GM10266 (cell line): ENCODE measurements around the gene HAND1.

Experiments used
- DNase-seq: peaks from one replicate; pipeline ENCODE4 v3.0.0; 2012; ENCODE audit errors: extremely low spot score
- TF ChIP-seq, protein P1 (sequence below): IDR thresholded peaks from 2 replicates; pipeline ENCODE4 v1.5.1; 2012; ENCODE audit warnings: mild to moderate bottlenecking, low read depth; ENCODE audit not compliant: control insufficient read depth, insufficient read depth; ENCODE audit errors: missing control alignments

Gene HAND1

DNA sequence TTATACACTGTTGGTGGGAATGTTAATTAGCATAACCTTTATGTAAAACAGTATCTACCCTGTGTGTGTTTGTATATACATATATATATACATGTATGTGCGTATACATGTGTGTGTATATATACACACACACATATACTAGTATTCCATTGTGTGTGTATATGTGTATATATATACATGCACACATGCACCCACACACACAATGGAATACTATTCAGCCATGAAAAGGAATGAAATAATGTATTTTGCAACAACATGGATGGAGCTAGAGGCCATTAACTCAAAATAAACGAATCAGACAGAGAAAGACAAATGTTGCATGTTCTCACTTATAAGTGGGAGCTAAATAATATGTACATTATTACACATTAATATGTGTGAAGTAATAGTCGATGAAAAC is 49.8 kb downstream of the HAND1 start:
- TF ChIP-seq, protein P1, sequence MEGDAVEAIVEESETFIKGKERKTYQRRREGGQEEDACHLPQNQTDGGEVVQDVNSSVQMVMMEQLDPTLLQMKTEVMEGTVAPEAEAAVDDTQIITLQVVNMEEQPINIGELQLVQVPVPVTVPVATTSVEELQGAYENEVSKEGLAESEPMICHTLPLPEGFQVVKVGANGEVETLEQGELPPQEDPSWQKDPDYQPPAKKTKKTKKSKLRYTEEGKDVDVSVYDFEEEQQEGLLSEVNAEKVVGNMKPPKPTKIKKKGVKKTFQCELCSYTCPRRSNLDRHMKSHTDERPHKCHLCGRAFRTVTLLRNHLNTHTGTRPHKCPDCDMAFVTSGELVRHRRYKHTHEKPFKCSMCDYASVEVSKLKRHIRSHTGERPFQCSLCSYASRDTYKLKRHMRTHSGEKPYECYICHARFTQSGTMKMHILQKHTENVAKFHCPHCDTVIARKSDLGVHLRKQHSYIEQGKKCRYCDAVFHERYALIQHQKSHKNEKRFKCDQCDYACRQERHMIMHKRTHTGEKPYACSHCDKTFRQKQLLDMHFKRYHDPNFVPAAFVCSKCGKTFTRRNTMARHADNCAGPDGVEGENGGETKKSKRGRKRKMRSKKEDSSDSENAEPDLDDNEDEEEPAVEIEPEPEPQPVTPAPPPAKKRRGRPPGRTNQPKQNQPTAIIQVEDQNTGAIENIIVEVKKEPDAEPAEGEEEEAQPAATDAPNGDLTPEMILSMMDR = no peak
- no peak for DNase-seq
